CD4-positive, alpha-beta T cell treated with Interferon gamma for 1 hour (primary cell): ENCODE measurements around the gene OBSL1.

Source experiments
- DNase-seq: peaks from one replicate; pipeline ENCODE4 v3.0.0-alpha.2; 2020

Gene OBSL1

DNA sequence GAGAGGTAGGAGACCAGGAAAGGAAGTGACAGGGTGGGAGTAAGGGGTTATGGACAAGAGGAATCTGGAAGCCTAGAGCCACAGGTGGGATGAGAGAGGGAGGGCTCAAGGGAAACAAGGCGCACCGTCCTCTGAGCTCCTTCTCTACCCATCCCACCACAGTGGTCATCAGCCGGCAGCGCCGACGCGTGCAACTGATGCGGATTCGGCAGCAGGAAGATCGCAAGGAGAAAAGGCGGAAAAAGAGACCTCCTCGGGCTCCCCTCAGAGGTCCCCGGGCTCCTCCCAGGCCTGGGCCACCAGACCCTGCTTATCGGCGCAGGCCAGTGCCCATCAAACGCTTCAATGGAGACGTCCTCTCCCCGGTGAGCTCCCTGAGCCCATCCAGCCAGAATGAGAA lies 22.3 kb downstream of the OBSL1 start:
- DNase-seq, result no peak

DNA sequence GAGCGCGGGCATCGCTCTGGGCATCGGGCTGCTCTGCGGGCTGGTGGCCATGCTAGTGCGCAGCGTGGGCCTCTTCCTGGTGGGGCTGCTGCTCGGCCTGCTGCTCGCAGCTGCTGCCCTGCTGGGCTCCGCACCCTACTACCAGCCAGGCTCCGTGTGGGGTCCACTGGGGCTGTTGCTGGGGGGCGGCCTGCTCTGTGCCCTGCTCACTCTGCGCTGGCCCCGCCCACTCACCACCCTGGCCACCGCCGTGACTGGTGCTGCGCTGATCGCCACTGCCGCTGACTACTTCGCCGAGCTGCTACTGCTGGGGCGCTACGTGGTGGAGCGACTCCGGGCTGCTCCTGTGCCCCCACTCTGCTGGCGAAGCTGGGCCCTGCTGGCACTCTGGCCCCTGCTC lies 23.7 kb downstream of the OBSL1 start:
- no peak for DNase-seq

DNA sequence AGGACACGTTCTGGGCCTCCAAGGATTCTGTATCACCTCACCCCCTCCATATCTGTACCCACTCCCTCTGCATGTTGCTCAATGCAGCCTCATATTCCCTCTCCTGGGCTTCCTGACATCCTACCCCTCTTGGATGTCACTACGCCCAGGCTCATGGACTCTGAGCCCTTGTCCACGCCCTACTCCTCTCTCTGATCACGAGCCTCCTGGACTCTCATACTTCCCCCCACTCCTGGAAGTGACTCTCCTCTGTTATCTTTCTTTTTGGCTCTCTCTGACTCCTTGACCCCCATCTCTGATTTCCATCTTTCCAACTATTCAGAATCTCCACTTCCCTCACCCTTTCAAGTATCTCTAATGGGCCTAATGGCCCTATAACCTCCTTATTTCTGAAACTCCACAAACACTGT lies 25.4 kb downstream of the OBSL1 start:
- no peak for DNase-seq

DNA sequence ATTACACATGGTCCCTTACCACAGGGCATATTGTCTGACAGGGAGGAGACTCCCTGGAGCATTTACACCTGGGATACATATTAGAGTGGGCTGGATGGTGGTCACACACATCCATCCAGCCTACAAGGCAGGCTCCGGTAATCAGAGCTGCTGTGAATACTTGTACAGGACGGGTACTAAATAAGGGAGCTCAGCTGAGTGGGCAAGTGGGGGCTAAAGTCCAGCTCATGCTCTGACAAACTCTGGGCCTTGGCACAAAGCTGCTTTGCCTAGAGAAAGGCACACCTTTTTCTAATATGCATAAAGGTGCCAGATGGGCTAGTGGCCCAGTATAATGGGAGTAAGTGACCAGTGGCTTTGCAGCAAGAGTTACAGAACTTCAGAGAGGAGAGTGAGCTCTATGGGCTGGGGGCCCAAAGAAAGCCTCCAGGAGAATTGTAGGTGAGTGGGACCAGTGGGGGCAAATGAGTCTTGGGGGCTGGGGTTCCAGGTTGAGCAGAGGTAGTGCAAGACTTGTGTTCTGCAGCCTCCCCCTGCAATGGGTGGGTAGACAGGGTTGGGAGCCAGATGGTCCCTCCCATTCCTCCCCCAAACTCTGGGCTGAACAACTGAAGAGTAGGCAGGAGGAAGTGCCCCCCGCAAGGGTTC lies 25.9 kb downstream of the OBSL1 start:
- DNase-seq, result no peak

DNA sequence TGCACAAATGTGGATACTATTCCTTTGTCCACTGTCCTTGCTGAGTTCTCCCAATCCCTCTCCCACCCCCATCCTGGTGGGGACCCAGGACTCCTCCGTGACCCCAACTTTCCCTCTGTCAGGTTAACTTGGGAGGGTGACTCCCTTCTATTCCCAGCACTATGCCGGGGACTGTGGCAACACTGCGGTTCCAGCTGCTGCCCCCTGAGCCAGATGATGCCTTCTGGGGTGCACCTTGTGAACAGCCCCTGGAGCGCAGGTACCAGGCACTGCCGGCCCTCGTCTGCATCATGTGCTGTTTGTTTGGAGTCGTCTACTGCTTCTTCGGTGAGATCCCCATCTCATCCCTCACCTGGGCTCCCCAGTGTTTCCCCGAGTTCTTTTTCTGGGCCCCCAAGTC lies 26.8 kb downstream of the OBSL1 start:
- no peak for DNase-seq

DNA sequence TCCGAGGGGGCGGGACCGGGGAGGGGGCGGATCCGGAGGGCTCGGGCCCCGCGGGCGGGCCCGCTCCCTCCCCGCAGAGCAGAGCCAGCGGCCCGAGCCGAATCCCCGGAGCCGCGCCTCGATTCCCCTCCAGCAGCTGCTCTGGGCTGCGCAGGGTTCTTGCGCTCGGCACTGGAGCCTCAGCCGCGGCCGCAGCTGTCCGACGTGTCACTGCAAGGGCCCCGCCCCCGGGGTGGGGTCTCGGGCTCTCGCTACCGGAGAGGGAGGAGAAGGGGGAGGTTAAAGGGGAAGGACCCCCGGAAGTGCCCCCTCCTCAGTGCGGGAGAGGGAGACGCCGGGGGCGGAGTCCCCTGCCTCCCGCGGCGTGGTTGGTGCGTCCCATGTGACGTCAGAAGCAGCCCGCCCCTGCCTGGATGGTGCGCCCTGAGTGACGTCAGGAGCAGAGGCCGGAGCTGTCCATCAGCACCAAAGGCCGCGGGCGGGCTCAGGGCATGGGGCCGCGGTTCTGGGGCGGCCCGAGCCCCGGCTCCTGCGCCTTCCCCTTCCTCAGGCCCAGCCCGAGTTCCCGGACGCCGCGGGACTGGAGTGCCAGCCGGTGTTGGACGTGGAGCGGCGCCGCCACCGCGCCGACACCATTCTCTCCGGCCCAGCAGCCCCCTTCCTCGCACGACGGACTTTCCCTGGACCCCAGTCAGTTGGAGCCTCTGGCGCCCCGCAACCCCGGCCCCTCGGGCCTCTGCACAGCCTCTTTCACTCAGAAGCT lies 27.6 kb downstream of the OBSL1 start, which contains the start of the genes CHPF and TMEM198:
CHPF (minus strand) TSS at position 214 of the 763 bp plus-strand sequence. CDS start 271 bp downstream, outside the sequence.
TMEM198 (plus strand) TSS at position 433 of the 763 bp plus-strand sequence. CDS start 700 bp downstream, outside the sequence.
- DNase-seq, result peak; percentile 96

DNA sequence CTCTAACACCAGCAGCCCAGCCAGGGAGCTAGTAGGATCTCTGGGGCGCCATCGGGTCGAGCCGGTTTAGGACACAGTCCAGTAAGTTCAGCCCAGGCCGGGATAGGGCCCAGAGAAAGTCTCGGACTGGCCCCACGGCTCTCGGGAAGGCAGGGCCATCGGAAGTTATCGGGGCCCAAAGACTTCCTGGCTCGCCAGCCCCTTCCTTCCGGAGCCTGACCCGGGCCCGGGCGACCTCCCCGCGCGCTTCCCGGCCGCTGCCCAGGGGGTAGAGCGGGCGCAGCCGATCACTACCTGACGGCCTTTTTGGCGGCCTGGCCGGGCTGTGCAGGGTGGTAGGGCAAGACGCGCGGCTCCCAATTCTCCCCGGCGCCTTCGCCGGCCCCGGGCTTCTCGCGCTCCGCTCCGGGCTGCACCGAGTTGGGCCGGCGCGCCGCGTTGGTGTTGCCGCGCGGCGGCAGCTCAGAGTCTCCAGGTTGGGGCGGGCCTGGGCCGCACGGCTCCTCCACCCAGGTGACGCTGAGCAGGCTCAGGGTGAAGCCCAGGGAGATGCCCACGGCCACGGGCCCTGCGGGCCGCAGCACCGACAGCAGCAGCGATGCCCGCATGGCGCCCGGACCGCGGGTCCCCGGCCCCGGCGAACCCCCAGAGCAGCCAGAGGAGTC lies 28.3 kb downstream of the OBSL1 start:
- no peak for DNase-seq

DNA sequence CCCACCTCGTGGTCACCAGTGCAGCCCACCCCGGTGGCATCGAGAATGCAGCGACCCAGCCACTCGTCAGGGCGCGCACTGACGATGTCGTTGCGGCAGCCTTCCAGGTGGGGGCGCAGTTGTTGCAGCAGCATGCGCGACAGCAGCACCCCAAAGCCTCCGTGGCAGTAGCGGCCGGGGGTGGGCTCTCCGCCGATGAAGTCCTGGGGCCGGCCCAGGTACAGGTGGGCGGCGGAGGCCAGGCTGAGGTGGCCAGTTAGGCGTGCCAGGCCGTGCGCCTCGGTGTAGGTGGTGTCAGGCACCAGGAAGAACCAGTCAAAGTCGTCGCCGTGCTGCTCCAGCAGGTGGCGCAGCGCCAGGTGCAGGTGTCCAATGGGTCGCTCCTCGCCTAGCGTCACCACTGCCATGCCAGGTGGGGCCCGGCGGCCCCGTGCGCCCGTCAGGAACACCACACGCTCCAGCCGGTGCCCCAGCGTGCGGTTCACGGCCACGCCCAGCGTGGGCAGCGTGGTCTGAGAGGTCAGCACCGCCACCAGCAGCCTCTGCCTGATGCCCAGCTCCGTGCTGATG lies 29.6 kb downstream of the OBSL1 start:
- DNase-seq, result peak; percentile 85

DNA sequence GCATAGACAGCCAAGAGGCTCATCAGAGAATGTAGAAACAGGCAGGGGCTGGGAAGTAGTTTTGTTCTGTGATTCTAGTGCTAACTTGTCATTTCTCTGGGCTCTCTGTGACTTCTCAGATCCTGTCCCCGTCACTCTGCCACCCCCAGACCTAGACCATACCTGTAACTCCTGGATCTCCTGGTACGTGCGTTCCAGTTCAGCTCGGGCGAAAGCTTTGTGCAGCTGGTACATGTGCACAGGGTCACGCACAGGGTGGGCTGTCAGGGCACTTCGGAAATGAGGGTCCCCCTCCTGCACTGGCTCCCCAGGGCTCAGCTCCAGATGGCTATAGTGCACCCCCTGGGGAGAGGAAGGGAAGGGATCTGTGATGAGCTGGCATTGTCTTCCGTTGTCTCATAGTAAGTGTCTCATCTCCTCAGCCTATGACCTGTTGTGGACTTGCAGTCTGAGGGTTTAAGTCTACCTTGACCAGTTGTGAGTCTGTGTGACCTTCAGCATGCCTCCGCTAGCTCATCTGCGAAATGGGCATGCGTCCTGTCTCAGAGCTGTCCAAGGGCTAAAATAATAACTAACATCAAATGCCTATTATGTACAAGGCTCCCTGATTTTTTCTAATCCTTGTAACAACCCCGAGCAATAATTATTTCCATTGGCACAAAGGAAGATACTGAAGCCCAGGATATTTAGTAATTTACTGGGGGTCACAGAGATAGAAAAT lies 30.4 kb downstream of the OBSL1 start:
- no peak for DNase-seq

DNA sequence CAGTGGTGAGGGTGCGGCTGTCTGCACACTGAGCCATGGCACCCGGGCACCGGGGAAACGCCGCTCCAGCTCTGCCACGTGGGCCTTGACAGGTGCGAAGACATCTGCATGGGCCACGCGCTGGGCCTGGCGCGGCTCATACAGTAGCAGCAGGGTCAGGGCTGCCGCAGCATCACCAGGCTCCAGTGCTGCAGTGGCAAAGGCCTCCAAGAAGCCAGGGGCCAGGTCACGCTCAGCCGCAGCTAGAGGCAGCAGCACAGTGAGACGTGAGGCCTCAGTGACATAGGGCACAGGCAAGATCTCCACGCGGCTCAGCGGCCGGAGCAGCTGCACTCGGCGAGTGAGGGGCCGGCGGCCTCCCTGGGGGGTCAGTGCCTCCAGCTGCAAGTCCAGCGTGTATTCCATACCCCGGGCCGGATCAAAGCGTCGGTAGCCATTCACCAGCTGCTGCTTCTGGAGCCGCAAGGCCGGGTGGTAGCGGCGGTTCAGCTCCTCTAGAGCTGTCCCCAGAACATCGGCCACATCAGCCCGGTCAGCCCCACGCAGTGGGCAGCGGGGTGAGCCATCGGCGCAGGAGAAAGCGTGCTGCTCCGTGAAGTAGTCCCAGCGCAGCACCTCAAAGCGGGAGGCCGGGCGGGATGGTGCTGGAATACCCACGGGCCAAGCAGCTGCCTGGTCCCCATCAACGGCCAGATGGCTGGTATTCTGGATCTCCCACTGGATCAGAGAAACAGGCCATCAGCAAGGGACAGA lies 31.2 kb downstream of the OBSL1 start:
- no peak for DNase-seq

DNA sequence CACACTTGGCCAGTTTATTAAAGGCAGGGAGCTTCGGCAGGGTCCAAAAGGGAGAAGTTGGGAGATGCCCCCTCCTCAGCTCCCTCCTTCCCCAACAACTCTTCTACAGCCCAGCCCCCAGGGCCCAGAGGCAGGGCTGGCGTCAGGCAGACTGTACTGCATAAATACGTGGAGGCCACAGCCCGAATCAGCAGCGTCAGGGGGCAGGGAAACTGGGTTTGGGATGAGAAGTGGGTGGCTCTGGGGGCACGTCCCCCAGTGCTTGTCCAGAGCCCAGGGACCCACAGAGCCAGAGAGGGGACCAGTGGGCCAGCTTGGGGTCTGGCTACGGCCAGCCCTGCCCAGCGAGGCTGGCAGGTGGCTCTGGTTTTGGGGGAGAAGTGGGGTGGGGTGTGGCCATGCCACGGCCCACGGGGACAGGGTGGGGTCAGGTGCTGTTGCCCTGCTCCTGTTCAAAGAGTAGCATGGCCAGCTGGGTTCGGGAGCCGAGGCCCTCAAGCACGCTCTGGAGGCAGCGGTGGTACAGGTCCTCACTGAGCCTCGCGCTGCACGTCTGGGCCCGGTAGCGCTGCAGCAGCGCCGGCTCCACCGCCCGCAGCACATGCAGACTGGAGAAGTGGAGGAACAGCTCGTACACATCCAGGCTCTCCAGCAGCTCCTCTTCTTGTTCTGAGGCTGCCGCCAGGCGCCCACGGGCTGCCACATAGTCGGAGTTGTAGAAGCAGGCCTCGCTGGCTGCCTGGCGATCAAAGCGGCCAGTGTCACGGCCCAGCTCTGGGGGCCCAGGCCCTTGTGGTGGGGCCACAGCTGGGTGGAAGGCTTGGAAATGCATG lies 32.2 kb downstream of the OBSL1 start:
- no peak for DNase-seq

DNA sequence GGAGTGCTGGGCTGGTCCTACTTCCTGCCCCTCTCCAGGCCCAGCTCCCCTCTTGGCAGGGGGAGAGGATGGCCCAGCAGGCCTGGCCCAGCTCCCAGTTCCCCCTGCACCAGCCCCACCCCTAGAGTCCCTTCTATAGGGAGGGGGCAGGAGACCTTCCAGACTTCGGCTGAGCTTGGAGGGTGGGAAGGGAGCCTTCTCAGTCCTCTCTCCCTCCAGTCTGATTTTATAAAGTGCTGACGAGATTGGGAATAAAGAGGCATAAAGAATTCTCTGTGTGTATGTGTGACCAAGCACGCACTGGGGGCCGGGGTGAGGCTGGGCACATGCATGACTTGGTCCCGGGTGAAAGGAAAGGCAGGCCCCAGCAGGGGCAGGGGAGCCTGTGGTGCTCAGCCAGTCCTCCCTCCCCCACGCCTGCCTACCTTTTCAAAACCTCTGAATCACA lies 32.8 kb downstream of the OBSL1 start:
- no peak for DNase-seq

DNA sequence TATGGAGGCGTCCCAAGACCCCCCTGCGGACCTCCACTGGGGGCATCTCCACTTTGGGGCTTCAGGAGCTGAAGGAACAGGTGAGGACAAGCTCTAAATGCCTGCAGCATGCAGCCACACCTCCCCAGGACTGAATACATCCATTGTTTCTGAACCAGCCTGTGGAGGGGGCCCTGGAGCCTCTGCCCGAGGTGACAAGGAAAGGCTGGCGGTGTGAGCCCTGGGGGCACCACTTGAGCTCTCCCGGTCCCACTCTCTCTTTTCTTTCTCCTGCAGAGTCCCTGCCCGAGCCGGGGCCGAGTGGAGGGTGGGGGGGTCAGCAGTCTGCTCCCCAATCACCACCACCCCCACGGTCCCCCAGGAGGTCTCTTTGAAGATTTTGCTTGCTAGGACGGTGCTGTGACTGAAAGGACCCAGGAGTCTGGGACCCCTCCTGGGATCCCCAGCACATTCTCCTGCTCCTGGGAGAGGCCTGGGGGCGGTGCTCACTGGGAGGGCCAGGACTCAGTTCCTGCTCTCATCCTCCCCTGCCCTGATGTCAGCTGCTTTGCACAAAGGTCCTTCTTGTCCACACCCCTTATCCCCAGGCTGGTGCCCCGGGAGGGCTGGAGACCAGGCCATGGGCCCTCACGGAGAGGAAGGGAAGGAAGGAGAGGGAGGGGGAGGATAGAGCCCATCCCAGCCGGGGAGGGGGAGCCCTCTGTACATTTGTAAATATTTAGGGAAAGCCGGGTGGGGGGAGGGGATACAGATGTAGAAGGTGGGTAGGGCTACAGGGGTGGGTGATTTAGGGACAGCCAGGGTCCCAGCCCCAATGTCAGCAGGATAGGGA lies 33.5 kb downstream of the OBSL1 start:
- DNase-seq, result no peak

DNA sequence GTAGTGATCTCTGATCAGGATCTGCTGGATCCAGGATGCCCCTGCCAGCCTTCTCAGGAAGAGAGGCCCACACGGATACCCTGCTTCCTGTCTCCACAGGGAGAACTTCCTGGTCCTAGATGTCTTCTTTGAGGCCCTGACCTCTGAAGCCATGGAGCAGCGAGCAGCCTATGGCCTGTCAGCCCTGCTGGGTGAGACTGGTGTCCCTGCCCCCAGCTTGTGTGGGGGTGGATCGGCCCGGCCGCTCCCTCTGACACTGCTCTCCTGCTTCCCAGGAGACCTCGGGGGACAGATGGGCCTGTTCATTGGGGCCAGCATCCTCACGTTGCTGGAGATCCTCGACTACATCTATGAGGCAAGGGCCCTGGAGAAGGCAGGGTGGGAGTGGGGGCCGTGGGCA lies 34.4 kb downstream of the OBSL1 start:
- no peak for DNase-seq

DNA sequence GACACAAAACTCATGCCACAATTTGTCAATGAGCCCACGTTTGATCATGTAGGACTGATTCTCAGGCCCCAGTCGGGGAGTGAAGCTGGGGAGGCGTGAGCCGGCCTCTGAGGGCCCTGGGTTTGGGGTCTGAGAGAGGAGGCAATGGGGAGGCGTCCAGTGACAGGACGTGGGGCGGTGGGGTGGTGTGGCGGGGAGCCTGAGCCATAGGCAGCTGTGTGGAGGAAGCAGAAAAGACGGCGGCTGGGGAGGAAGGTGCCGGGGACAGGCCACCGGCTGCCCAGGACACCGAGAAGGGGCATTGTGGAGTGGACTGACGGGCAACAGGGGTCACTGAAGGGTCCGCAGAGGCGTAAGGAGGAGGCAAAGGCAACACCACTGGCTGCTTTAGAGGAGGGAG lies 34.9 kb downstream of the OBSL1 start:
- no peak for DNase-seq

DNA sequence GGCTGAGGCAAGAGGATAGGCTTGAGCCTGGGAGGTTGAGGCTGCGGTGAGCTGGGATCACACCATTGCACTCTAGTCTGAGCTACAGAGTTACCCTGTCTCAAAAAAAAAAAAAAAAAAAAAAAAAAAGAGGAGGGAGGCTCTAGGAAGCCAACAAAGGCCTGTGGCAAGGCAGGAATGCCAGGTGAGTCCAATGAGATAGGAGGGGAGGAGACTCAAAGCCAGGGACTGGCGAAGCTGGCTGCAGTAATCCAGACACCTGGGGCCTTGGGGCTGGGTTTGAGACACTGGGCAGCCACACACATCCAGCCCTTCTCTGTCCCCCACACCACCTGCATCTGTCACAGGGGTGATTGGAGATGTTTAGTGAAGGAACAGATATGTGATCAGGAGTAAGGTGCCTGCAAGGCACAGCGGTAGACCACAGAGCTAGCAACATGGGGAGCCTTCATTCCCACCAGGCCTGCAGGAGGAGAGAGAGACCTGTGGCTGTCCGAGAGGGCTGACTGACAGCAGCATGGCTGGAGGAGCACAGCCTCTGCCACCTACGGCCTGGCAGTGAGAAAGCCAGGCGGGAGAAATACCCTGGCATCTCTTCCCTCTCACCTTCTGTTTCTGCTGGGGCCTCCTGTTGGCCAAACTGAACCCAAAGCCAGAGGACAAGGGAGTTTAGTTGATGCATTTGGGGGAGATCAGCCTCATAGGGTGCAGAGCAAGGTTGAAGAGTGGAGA lies 37.2 kb downstream of the OBSL1 start:
- DNase-seq, result no peak

DNA sequence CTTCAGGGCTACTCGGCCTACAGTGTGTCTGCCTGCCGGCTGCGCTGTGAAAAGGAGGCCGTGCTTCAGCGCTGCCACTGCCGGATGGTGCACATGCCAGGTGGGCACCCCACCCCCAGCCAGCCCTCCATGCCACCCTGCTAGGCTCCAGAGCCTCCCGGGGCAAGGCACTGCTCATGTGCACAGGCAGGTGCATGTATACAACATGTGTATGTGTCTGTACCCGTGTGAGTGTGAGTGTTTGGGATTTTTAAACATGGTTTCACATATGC lies 39.0 kb downstream of the OBSL1 start:
- DNase-seq, result no peak

DNA sequence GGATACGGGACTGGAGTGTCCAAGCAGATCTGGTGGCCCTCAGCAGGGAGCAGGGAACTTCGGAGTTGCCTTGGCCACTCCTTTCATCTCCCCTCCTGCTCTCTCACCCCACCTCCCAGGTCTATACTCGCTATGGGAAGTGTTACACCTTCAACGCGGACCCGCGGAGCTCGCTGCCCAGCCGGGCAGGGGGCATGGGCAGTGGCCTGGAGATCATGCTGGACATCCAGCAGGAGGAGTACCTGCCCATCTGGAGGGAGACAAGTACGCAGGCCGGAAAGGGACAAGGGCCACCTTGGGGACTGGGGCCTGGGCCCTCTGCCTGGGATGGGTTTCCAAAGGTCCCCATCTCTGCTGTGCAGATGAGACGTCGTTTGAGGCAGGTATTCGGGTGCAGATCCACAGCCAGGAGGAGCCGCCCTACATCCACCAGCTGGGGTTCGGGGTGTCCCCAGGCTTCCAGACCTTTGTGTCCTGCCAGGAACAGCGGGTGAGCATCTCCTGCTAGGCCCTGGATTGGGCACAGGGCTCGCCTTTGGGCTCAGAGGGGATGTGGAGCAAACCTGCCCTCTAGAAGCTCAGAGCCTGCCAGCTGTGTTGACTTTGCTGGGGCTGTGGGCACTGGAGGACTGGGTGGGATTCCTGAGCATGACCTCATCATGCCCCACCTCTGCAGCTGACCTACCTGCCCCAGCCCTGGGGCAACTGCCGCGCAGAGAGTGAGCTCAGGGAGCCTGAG lies 39.5 kb downstream of the OBSL1 start:
- DNase-seq, result no peak
